Epithelial cell of esophagus (primary cell): Measurements from ENCODE around the gene PARD3.

Source experiments
- DNase-seq: peaks from one replicate; pipeline ENCODE4 v3.0.0; 2010; ENCODE audit warnings: low read depth
- H3K4me3 ChIP-seq: 2 replicates; pipeline ENCODE4 v1.5.1; 2011; ENCODE audit warnings: mild to moderate bottlenecking, low read length, control low read depth
- TF ChIP-seq, protein P1 (sequence below): IDR thresholded peaks from 2 replicates; pipeline ENCODE4 v1.5.1; 2011; ENCODE audit warnings: low read depth, mild to moderate bottlenecking, low read length, control low read depth, inconsistent platforms; ENCODE audit not compliant: insufficient read depth; ENCODE audit errors: missing control alignments

The PARD3 gene

DNA sequence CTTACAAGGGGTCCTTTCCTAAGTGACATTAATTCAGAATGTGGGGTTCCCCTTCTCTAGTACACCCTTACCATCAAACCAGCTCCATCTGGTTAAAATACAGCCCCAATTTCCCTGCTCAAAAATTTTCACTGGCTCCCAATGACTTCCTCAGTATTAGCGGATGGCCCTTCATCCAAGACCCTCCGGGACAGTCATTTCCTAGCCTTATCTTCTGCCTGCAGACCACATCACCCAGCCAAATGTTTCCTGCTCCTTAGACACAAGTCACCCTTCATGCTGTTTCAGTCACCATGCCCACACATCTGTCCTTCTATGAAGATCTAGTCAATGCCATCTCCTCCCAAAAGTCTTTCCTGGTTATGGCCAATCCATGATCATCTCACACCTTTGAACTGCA is 45.2 kb downstream of the PARD3 start:
- DNase-seq: no peak
- TF ChIP-seq, protein P1, sequence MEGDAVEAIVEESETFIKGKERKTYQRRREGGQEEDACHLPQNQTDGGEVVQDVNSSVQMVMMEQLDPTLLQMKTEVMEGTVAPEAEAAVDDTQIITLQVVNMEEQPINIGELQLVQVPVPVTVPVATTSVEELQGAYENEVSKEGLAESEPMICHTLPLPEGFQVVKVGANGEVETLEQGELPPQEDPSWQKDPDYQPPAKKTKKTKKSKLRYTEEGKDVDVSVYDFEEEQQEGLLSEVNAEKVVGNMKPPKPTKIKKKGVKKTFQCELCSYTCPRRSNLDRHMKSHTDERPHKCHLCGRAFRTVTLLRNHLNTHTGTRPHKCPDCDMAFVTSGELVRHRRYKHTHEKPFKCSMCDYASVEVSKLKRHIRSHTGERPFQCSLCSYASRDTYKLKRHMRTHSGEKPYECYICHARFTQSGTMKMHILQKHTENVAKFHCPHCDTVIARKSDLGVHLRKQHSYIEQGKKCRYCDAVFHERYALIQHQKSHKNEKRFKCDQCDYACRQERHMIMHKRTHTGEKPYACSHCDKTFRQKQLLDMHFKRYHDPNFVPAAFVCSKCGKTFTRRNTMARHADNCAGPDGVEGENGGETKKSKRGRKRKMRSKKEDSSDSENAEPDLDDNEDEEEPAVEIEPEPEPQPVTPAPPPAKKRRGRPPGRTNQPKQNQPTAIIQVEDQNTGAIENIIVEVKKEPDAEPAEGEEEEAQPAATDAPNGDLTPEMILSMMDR: no peak

DNA sequence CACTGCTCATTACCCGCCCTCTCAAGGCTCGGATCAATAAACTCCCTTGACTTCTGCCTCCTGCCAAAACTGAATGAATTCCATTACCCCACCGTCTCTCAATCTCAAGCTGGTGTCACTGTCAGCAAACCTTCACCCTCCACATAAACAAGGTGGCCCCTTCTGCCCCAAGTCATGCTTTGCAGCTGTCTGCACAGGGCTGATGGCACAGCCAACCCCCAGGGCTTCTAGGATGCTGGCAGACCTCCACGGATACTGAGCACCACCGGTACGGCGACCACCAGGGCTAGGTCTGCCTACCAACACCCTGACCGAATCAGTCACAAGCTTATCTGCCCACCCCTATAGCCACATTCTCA is 46.1 kb downstream of the PARD3 start:
- no peak overlapping the region for H3K4me3 ChIP-seq
- no peak for DNase-seq
- TF ChIP-seq, protein P1: no peak

More for the DNA sequence above, 45.2 kb downstream of the PARD3 start:
- no peak overlapping the region for H3K4me3 ChIP-seq

DNA sequence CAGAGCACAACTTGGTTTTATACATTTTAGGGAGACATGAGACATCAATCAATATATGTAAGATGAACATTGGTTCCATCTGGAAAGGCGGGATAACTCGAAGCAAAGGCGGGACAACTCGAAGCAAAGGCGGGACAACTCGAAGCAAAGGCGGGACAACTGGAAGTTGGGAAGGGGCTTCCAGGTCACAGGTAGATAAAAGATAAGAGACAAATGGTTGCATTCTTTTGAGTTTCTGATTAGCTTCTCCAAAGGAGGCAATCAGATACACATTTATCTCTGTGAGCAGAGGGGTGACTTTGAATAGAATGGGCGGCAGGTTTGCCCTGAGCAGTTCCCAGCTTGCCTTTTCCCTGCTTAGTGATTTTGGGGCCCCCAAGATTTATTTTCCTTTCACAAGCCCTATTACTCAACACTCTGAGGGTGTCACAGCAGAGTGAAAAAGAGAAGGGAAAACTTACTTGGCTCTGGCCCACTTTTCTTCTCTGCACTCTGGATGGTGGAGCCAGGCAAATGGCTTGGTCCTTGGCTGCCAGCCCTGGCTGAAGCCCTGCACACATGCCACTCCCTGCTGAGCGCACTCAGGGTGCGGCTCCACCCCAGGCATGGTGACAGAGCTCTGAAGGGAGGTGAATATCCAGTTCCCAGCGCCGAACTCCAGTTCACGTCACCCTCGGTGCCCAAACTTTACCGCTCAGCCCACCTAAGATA is 46.7 kb downstream of the PARD3 start:
- H3K4me3 ChIP-seq: no peak overlapping the region
- peak; percentile 84 for DNase-seq
- TF ChIP-seq, protein P1: no peak

DNA sequence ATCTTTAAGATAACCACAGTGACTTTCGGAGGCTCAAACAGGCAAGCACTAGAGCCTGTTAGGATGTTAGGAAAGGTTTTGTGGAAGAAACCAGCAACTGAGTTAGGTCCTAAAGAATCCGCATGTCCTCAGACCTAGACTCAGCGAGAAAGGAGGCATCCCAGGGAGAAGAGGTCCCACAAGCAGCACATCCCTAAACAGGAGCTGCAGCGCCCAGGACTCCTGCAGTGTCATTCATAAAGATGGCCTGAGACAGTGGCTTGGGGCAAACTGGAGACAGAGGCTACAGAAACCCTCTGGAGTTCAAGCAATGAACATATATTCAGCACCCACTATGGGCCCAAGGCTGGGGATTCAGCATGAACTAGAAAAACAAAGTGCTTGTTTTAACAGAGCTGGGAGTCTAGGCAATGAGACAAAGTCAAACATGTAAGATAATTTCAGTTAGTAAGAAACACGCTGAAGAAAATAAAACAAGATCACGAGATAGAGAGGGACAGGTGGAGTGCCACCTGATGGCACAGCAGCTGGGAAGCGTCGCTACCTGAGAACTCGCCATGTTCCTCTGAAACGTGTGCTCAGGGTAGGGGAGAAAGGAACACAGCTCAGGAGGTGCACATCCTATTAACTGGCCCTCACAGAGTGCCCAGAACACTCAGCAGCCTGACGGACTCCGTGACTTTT is 48.1 kb downstream of the PARD3 start:
- DNase-seq: no peak
- no peak overlapping the region for H3K4me3 ChIP-seq
- TF ChIP-seq, protein P1: no peak

DNA sequence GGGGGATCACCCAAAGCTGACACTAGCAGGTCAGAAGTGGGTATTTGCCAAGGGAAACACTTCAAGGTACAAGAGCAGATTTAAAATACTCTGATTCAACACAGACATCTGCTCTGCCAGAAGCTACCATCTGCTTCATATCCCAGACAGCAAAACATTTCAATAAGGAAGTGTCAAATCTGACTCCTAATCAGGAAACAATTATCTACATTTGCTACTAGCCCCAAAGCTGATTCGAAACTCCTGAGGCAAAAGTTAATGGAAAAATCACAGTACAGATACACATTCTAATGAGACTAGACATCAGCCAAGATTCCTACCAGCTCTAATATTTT is 48.9 kb downstream of the PARD3 start:
- DNase-seq: no peak
- H3K4me3 ChIP-seq: no peak overlapping the region
- TF ChIP-seq, protein P1: no peak

DNA sequence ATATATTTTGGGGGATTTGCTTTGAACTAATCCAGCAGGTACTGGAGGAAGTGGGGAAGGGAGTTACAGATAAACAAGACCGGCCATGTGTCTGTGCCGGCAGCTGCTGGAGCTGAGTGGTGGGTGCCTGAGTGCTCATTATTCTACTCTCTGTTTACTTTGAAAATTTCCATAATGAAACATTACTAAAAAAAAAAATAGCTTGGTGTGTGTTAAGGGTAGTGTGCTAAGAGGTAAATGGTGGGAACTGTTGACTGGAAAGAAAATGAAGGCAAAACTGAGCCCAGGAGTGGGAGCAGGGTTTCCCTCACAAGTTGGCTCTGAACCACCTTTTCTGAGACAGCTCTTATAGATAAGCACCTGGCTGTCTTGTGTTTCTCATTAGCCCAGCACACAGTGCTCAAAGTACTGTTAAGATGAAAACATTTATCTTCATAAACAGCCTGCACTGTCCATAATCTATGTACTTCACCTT is 50.6 kb downstream of the PARD3 start:
- DNase-seq: no peak
- no peak overlapping the region for H3K4me3 ChIP-seq
- TF ChIP-seq, protein P1: no peak

DNA sequence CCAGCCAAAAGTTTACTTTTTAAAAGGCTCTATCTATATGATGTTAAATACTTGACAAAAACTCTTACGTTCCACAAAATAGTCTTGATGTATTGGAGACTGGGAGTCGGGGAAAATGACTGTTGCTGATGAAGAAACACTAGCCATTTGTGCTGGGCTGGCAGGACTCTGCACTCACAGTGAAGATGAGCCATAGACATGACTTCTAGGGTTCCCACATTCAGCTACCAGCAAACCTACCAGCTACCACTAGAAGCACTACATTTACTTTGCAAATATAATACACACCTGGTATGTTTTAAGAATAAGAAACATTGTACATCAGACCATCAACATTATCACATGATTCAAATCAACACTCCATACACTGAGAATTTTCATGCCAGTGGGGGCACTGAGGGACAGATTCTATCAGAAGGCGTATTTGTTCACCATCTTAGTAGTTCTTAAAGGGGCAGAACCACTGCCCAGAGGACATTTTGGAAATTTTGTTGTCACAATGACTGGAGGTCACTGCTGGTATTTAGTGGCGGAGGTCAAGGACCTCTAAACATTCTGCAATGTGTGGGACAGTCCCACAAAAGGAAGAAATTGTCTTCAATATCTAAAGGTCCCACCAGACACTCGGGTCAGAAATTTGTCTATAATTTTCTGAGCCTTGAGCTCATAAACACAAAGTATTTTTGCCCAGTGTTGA is 52.3 kb downstream of the PARD3 start:
- DNase-seq: no peak
- no peak overlapping the region for H3K4me3 ChIP-seq
- TF ChIP-seq, protein P1: peak; percentile 10
